GF-D8 (cell line): ENCODE results near the gene BIRC6.
"Not testable (repeated sequence)": the region's sequence is repeated elsewhere in the genome, so short reads cannot be mapped to it uniquely, and the experiment has no call there.

Experiments
- DNase-seq: peaks from one replicate; lab custom pipeline; 2025; lab: John Stamatoyannopoulos, UW

Gene BIRC6

GRCh38 chr2:32446369-32446768, 89.5 kb downstream of the BIRC6 start:
- DNase-seq: no peak

GRCh38 chr2:32450851-32451250, 94.0 kb downstream of the BIRC6 start:
- DNase-seq: no peak

- DNase-seq: no peak
Observed at GRCh38 chr2:32452338-32453064, 95.7 kb downstream of the BIRC6 start.

- DNase-seq: no peak
Observed at GRCh38 chr2:32453242-32454062, 96.6 kb downstream of the BIRC6 start.

GRCh38 chr2:32455816-32456215, 99.0 kb downstream of the BIRC6 start:
- DNase-seq: no peak

- DNase-seq: no peak
Observed at GRCh38 chr2:32456808-32457207, 100.0 kb downstream of the BIRC6 start.

- DNase-seq: no peak
Observed at GRCh38 chr2:32457814-32458213, 101.0 kb downstream of the BIRC6 start.

- DNase-seq: not testable (repeated sequence)
Observed at GRCh38 chr2:32460861-32461260, 104.0 kb downstream of the BIRC6 start.

GRCh38 chr2:32463110-32463509, 106.3 kb downstream of the BIRC6 start:
- DNase-seq: no peak

GRCh38 chr2:32464431-32464830, 107.6 kb downstream of the BIRC6 start:
- no peak for DNase-seq

GRCh38 chr2:32472605-32473004, 115.8 kb downstream of the BIRC6 start:
- DNase-seq: no peak

- no peak for DNase-seq
Observed at GRCh38 chr2:32474381-32474780, 117.6 kb downstream of the BIRC6 start.

- DNase-seq: no peak
Observed at GRCh38 chr2:32478889-32479620, 122.2 kb downstream of the BIRC6 start.

GRCh38 chr2:32479993-32480392, 123.2 kb downstream of the BIRC6 start:
- DNase-seq: no peak

GRCh38 chr2:32482471-32482870, 125.6 kb downstream of the BIRC6 start:
- no peak for DNase-seq

GRCh38 chr2:32484937-32485336, 128.1 kb downstream of the BIRC6 start:
- peak; percentile 83 for DNase-seq

GRCh38 chr2:32485399-32485798, 128.6 kb downstream of the BIRC6 start:
- DNase-seq: no peak

GRCh38 chr2:32489061-32489460, 132.2 kb downstream of the BIRC6 start:
- no peak for DNase-seq

- no peak for DNase-seq
Observed at GRCh38 chr2:32491346-32491745, 134.5 kb downstream of the BIRC6 start.

- no peak for DNase-seq
Observed at GRCh38 chr2:32495139-32495538, 138.3 kb downstream of the BIRC6 start.

- DNase-seq: no peak
Observed at GRCh38 chr2:32496662-32497061, 139.8 kb downstream of the BIRC6 start.

- no peak for DNase-seq
Observed at GRCh38 chr2:32498306-32498705, 141.5 kb downstream of the BIRC6 start.

GRCh38 chr2:32502941-32503340, 146.1 kb downstream of the BIRC6 start:
- no peak for DNase-seq
